Metanephros (tissue), 2 donors: ENCODE results near the gene OR4E2. TPM values are rescaled to one million over a fixed set of nuclear protein-coding genes. Genes with fewer than 3 reads are reported as not detected.

Experiments
- small RNA-seq: library from RNA; depleted of rRNA; stranded (forward); fragments of <200 nt; gene quantifications from one replicate; pipeline ENCODE3, GENCODE V24; 2014; ENCODE audit warnings: low replicate concordance
- total RNA-seq: library from RNA; depleted of rRNA; stranded (reverse); fragments of >200 nt; gene quantifications from one replicate; pipeline ENCODE4 v1.2.3, GENCODE V29; 2014

The OR4E2 gene, protein sequence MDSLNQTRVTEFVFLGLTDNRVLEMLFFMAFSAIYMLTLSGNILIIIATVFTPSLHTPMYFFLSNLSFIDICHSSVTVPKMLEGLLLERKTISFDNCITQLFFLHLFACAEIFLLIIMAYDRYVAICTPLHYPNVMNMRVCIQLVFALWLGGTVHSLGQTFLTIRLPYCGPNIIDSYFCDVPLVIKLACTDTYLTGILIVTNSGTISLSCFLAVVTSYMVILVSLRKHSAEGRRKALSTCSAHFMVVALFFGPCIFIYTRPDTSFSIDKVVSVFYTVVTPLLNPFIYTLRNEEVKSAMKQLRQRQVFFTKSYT
- total RNA-seq = not detected

GRCh38 chr14:21653331-21653885 lies at the start of gene OR4E2:
Gene OR4E2 (plus strand): TSS chr14:21653835. CDS start chr14:21665083, 11,248 bp downstream.

GRCh38 chr14:21634840-21635239 lies 18.8 kb upstream of the OR4E2 start, which contains the start of gene OR10G2:
Gene OR10G2 (minus strand): TSS chr14:21634940. CDS start chr14:21634842, 98 bp downstream.

DNA sequence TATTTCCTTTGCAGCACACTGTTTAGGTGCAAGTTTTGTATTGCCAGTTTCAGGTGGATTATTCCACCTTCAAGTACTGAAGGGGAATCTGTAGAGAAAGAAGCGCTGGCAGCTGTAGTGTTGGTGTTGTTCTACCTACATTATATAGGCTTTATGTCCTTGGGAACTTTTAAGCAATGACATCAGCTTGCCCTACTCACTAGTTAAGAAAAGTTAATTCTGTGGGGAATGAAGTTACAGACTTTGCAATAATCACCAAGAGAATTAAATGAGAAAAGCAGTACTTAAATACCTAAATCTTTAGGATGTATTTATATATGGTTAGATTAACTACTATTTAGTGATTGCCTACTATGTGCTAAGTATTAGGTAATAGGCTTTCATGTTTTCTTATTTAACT lies 20.1 kb downstream of the OR4E2 start, which contains the start of gene OR4E1:
Gene OR4E1, minus strand, starts transcription at position 101 of the 400 bp plus-strand sequence. CDS start 2,883 bp downstream, outside the sequence.

Small RNA genes lying within 50 kb of the gene (small RNA-seq; reads per million reads assigned to genes)
- not detected for gene AC243972.3

Other genes with a start within 250 kb of the OR4E2 start
- 76.8 TPM for gene CHD8, start 197.7 kb upstream of the OR4E2 start, total RNA-seq
- gene RAB2B, start 176.9 kb upstream of the OR4E2 start, total RNA-seq = 34.3 TPM
- gene TOX4, start 176.6 kb upstream of the OR4E2 start, total RNA-seq = 33.9 TPM
- gene METTL3, start 142.5 kb upstream of the OR4E2 start, total RNA-seq = 86.8 TPM
- gene SALL2, start 127.5 kb upstream of the OR4E2 start, total RNA-seq = 19.8 TPM
- not detected for gene OR10G3, start 73.8 kb upstream of the OR4E2 start, total RNA-seq
- not detected for gene OR10G2, start 18.9 kb upstream of the OR4E2 start, total RNA-seq
- not detected for gene OR4E1, start 20.0 kb downstream of the OR4E2 start, total RNA-seq